ENCODE measurements around the gene SEC14L5. TPM values are rescaled to one million over a fixed set of nuclear protein-coding genes. Genes with fewer than 3 reads are reported as not detected.

SEC14L5 gene
- total and polyA plus RNA-seq, 2 experiments from 2014 or later, result 2.6 to 5.9 TPM

GRCh38 chr16:5006348-5007193 lies 48.4 kb downstream of the SEC14L5 start (continued):
- no peak for TF ChIP-seq ZNF462 (CRISPR knock-in tag; IDR thresholded peaks at IDR 0.05)
- TF ChIP-seq ETS1 (IDR thresholded peaks at IDR 0.05), result no peak
- no peak for TF ChIP-seq STAT1 (IDR thresholded peaks at IDR 0.05; ENCODE audit: unreplicated experiment)
- no peak for TF ChIP-seq JUNB (IDR thresholded peaks at IDR 0.05; ENCODE audit: unreplicated experiment)

GRCh38 chr16:5007256-5007655 lies 49.1 kb downstream of the SEC14L5 start:
- Histone ChIP-seq H3K27ac (ENCODE audit: low read depth) (no peak overlapping the region), H3K4me2 (no peak overlapping the region), H3F3A (replicated peaks; ENCODE audit: low read depth) (no peaks in the 10 kb centered on the region), H3K4me3 (no peak overlapping the region), H3K27me3 (ENCODE audit: insufficient read depth) (no peaks in the 10 kb centered on the region), H4K20me1 (replicated peaks; ENCODE audit: insufficient read depth) (no peaks in the 10 kb centered on the region), H3K4me1 (ENCODE audit: insufficient read depth) (no peaks in the 10 kb centered on the region), H2AFZ (no peak overlapping the region), H3K9me2 (ENCODE audit: insufficient read depth) (no peaks in the 10 kb centered on the region), H3K79me2 (replicated peaks; ENCODE audit: insufficient read depth) (no peaks in the 10 kb centered on the region), H3K36me3 (ENCODE audit: insufficient read depth) (no peaks in the 10 kb centered on the region)
- Mint-ChIP-seq H3K27ac (no peak overlapping the region), H3K9me3 (no peaks in the 10 kb centered on the region; the same call in 2 of the 3 replicates), H3K36me3 (ENCODE audit: low read depth) (no peaks in the 10 kb centered on the region), H3K4me1 (no peaks in the 10 kb centered on the region), H3K27me3 (ENCODE audit: insufficient read depth, low read depth, poor library complexity) (peaks cover 1% of the 10 kb centered on the region), H3K4me3 (no peak overlapping the region)
- ATAC-seq, result no peak
- DNase-seq (ENCODE audit: low spot score), result no peak
- TF ChIP-seq CREB1 (CRISPR knock-in tag; IDR thresholded peaks at IDR 0.05; ENCODE audit: low read depth), result no peak
- TF ChIP-seq NANOG (IDR thresholded peaks at IDR 0.05; ENCODE audit: borderline replicate concordance), result no peak
- no peak for TF ChIP-seq ZNF114 (CRISPR knock-in tag; IDR thresholded peaks at IDR 0.05)
- TF ChIP-seq STAT1 (IDR thresholded peaks at IDR 0.05; ENCODE audit: unreplicated experiment), result no peak
- no peak for TF ChIP-seq ZNF462 (CRISPR knock-in tag; IDR thresholded peaks at IDR 0.05)
- TF ChIP-seq EZH2 (IDR thresholded peaks at IDR 0.05; ENCODE audit: low read depth, unreplicated experiment), result no peak
